ENCODE data around the gene HPDL.

Gene HPDL

GRCh38 chr1:45306319-45306718 is 20.4 kb upstream of the HPDL start:
- Histone ChIP-seq H3K4me3 (no peak overlapping the region), H3K27ac (no peak overlapping the region)
- DNase-seq (ENCODE audit: low spot score): no peak
- no peak for TF ChIP-seq CTCF (IDR thresholded peaks at IDR 0.05)

- TF ChIP-seq CTCF (IDR thresholded peaks at IDR 0.05): no peak
- Histone ChIP-seq H3K4me3 (no peak overlapping the region), H3K27ac (no peak overlapping the region)
- DNase-seq (ENCODE audit: low spot score): no peak
Observed at GRCh38 chr1:45306905-45307304, 19.8 kb upstream of the HPDL start.

- no peak for DNase-seq (ENCODE audit: low spot score)
Observed at GRCh38 chr1:45314266-45314665, 12.4 kb upstream of the HPDL start.

GRCh38 chr1:45317166-45317565 is 9.5 kb upstream of the HPDL start:
- no peak overlapping the region for H3K27ac ChIP-seq
- no peak overlapping the region for H3K4me3 ChIP-seq
- DNase-seq (ENCODE audit: low spot score): no peak
- TF ChIP-seq CTCF (IDR thresholded peaks at IDR 0.05): no peak

More at GRCh38 chr1:45314266-45314665, 12.4 kb upstream of the HPDL start:
- no peak for TF ChIP-seq CTCF (IDR thresholded peaks at IDR 0.05)
- no peak overlapping the region for H3K4me3 ChIP-seq
- no peak overlapping the region for H3K27ac ChIP-seq

GRCh38 chr1:45319761-45320160 is 6.9 kb upstream of the HPDL start:
- Histone ChIP-seq H3K27ac (no peak overlapping the region), H3K4me3 (no peak overlapping the region)
- TF ChIP-seq CTCF (IDR thresholded peaks at IDR 0.05): no peak
- DNase-seq (ENCODE audit: low spot score): no peak

- TF ChIP-seq CTCF (IDR thresholded peaks at IDR 0.05): no peak
- no peak overlapping the region for H3K27ac ChIP-seq
- no peak for DNase-seq (ENCODE audit: low spot score)
- no peak overlapping the region for H3K4me3 ChIP-seq
Observed at GRCh38 chr1:45321444-45321843, 5.3 kb upstream of the HPDL start.

- no peak for TF ChIP-seq CTCF (IDR thresholded peaks at IDR 0.05)
- Histone ChIP-seq H3K4me3 (no peak overlapping the region), H3K27ac (no peak overlapping the region)
- no peak for DNase-seq (ENCODE audit: low spot score)
Observed at GRCh38 chr1:45322486-45323040, 4.1 kb upstream of the HPDL start.

Data from coronary artery (tissue), 2 donors.